ENCODE results near the gene BTNL2.

DNA sequence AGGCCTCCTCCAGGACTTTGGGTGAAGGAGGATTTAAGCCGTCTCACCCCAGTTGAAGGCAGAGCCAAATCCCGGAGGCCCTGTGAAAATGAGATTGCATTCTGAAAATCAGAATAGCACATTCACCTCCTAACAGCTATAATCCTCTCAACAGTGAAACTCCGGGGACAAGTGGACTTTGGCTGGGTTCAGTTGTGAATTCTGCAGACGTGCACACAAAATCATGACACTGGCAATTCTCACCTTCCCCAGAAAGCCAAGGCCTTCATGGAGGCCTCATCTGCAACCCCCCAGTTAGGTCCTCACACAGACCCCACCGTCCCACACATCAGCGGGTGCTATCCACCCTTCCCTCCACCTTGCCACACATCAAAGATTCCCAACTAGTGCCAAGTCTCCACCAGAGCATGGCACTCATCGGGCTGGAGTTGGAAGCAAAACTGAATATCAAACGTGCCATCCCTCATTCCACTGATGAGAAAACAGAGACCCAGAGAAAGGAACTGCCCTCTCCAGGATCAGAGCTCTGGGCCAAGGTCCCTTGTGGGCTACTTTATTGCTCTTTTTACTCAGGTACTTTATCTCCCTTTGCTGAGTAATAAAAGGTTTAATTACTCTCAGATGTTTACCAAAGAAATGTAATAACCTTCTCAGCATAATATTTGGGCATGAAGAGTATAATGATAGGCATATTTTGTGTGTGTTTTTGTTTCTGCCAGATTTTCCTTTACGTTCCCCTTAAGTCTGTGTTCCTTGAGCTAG lies 4.8 kb upstream of the BTNL2 start:
- TF ChIP-seq GATA2 (IDR thresholded peaks at IDR 0.05; ENCODE audit: low read depth, low read length) (no peak), GATA3 (IDR thresholded peaks at IDR 0.05; ENCODE audit: low read depth, low read length) (no peak)
